ENCODE data around the gene SMIM8.

GRCh38 chr6:87344731-87345130, 22.3 kb downstream of the SMIM8 start, which contains the start of gene C6orf163:
- TF ChIP-seq CTCF (IDR thresholded peaks at IDR 0.05) = no peak
- no peak for TF ChIP-seq EZH2 (IDR thresholded peaks at IDR 0.05)

All from neural progenitor cell (in vitro differentiated cells).